Prostate gland (tissue), 2 donors: ENCODE data around the gene POU2F1. TPM values are rescaled to one million over a fixed set of nuclear protein-coding genes. Genes with fewer than 3 reads are reported as not detected.

ENCODE experiments used
- DNase-seq: peaks from one replicate; pipeline ENCODE4 v3.0.0-alpha.2; 2019; ENCODE audit warnings: low spot score
- H3K27ac ChIP-seq, 2 donors: fragments of 200-600 bp; sonication (generic); 2 replicates each; pipeline ENCODE4 v1.5.1; 2017 to 2019
- H3K27me3 ChIP-seq: fragments of 200-600 bp; sonication (generic); replicated peaks from 2 replicates; pipeline ENCODE4 v1.5.1; 2019; ENCODE audit not compliant: insufficient read depth
- H3K36me3 ChIP-seq, 2 donors: fragments of 200-600 bp; sonication (generic); 1 replicate in 1 of 2; 2 replicates in 1 of 2; pipeline versions ENCODE4 v1.5.1 to v1.8.1; 2017 to 2019
- H3K4me1 ChIP-seq: fragments of 200-600 bp; sonication (generic); replicated peaks from 2 replicates; pipeline ENCODE4 v1.5.1; 2019
- H3K4me3 ChIP-seq, 2 donors: fragments of 200-600 bp; sonication (generic); 2 replicates each; pipeline ENCODE4 v1.5.1; 2017 to 2019
- H3K9me3 ChIP-seq: fragments of 200-600 bp; sonication (generic); 2 replicates; pipeline ENCODE4 v1.5.1; 2017
- CTCF ChIP-seq, 4 experiments: fragments of 200-600 bp in 2 of 4; fragments of 450-650 bp in 2 of 4; sonication (generic) in 2 of 4; IDR thresholded peaks; 1 replicate in 3 of 4; 2 replicates in 1 of 4; pipeline ENCODE4 v1.5.1; 2016 to 2019; ENCODE audit warnings: antibody characterized with exemption in 4 of 4, mild to moderate bottlenecking in 2 of 4, moderate library complexity in 2 of 4
- POLR2A ChIP-seq: fragments of 450-650 bp; IDR thresholded peaks from one replicate; pipeline ENCODE4 v1.6.1; 2016; ENCODE audit warnings: antibody characterized with exemption, mild to moderate bottlenecking
- POLR2AphosphoS5 ChIP-seq: sonication (generic); formaldehyde crosslinking; IDR thresholded peaks from one replicate; pipeline ENCODE4 v1.6.1; 2017; ENCODE audit warnings: antibody characterized with exemption
- WGBS: methylation state at CpG from one replicate; pipeline ENCODE4 v1.1.5; 2018; 5-methylcytosine and 5-hydroxymethylcytosine counted together
- intact Hi-C: fragments of 100-400 bp; cut with DNase I; formaldehyde crosslinking; loops from one replicate; pipeline ENCODE4 v1.14.2; 2022
- total RNA-seq, 2 donors: library from RNA; depleted of rRNA; stranded (reverse); fragments of >200 nt; gene quantifications; one replicate each; pipeline ENCODE4 v1.1.0, GENCODE V29; 2016

Gene POU2F1
- total RNA-seq, 2 donors from 2014 or later = 10.9 to 26.6 TPM

GRCh38 chr1:167428395-167428794, 207.7 kb downstream of the POU2F1 start:
- Histone ChIP-seq H3K4me3 (no peak overlapping the region), H3K27me3 (no peaks in the 10 kb centered on the region), H3K36me3 (no peaks in the 10 kb centered on the region), H3K27ac (no peak overlapping the region), H3K4me1 (no peaks in the 10 kb centered on the region), H3K9me3 (no peaks in the 10 kb centered on the region)
- WGBS = 45% methylated on average over 2 of the region's 2 CpGs
- TF ChIP-seq POLR2AphosphoS5 = no peak
- intact Hi-C loops = no loop called here
- DNase-seq = no peak

- Histone ChIP-seq H3K27me3 (no peaks in the 10 kb centered on the region), H3K9me3 (no peaks in the 10 kb centered on the region), H3K4me1 (no peaks in the 10 kb centered on the region), H3K36me3 (no peaks in the 10 kb centered on the region), H3K4me3 (no peak overlapping the region), H3K27ac (no peak overlapping the region)
- DNase-seq = no peak
- TF ChIP-seq POLR2A (no peak), CTCF (IDR thresholded peaks at IDR 0.05) (no peak), POLR2AphosphoS5 (no peak)
- intact Hi-C loops = no loop called here
- 71% methylated on average over 2 of the region's 2 CpGs for whole genome bisulfite sequencing
Observed at GRCh38 chr1:167429612-167430011, 208.9 kb downstream of the POU2F1 start.

- TF ChIP-seq POLR2A (no peak), POLR2AphosphoS5 (no peak), CTCF (IDR thresholded peaks at IDR 0.05) (no peak)
- Histone ChIP-seq H3K4me3 (no peak overlapping the region), H3K9me3 (no peaks in the 10 kb centered on the region), H3K27ac (no peak overlapping the region), H3K27me3 (no peaks in the 10 kb centered on the region), H3K4me1 (no peaks in the 10 kb centered on the region), H3K36me3 (no peaks in the 10 kb centered on the region)
- DNase-seq = no peak
- intact Hi-C loops = no loop called here
- WGBS = 88% methylated on average over 17 of the region's 17 CpGs
Observed at GRCh38 chr1:167430134-167430848, 209.6 kb downstream of the POU2F1 start.

GRCh38 chr1:167430849-167431242, 210.2 kb downstream of the POU2F1 start:
- H3K36me3 ChIP-seq = no peaks in the 10 kb centered on the region
- no peak overlapping the region for H3K27ac ChIP-seq
- H3K27me3 ChIP-seq = no peaks in the 10 kb centered on the region
- H3K9me3 ChIP-seq = no peaks in the 10 kb centered on the region
- TF ChIP-seq POLR2A (no peak), CTCF (IDR thresholded peaks at IDR 0.05) (no peak), POLR2AphosphoS5 (no peak)
- DNase-seq = no peak
- no peak overlapping the region for H3K4me3 ChIP-seq
- no peaks in the 10 kb centered on the region for H3K4me1 ChIP-seq
- intact Hi-C loops = no loop called here
- WGBS = 90% methylated on average over 10 of the region's 10 CpGs

GRCh38 chr1:167431261-167431908, 210.7 kb downstream of the POU2F1 start:
- no peaks in the 10 kb centered on the region for H3K27me3 ChIP-seq
- TF ChIP-seq POLR2A = no peak
- no peaks in the 10 kb centered on the region for H3K9me3 ChIP-seq
- WGBS = 80% methylated on average over 14 of the region's 14 CpGs
- H3K27ac ChIP-seq = no peak overlapping the region
- intact Hi-C loops = no loop called here
- no peak overlapping the region for H3K4me3 ChIP-seq
- no peaks in the 10 kb centered on the region for H3K4me1 ChIP-seq
- DNase-seq = no peak
- H3K36me3 ChIP-seq = no peaks in the 10 kb centered on the region
